PC-9 (cell line): ENCODE results near the gene SLC24A2.

ENCODE experiments used
- EZH2 ChIP-seq: fragments of 200-600 bp; sonication (generic); IDR thresholded peaks from 2 replicates; pipeline ENCODE4 v1.8.0; 2017; ENCODE audit warnings: antibody characterized with exemption, low read depth
- TF ChIP-seq, protein P1 (sequence below): fragments of 200-600 bp; sonication (generic); conservative IDR thresholded peaks from 2 replicates; pipeline ENCODE4 v1.6.1; 2017; ENCODE audit warnings: mixed run types, antibody characterized with exemption, mild to moderate bottlenecking, moderate library complexity

DNA sequence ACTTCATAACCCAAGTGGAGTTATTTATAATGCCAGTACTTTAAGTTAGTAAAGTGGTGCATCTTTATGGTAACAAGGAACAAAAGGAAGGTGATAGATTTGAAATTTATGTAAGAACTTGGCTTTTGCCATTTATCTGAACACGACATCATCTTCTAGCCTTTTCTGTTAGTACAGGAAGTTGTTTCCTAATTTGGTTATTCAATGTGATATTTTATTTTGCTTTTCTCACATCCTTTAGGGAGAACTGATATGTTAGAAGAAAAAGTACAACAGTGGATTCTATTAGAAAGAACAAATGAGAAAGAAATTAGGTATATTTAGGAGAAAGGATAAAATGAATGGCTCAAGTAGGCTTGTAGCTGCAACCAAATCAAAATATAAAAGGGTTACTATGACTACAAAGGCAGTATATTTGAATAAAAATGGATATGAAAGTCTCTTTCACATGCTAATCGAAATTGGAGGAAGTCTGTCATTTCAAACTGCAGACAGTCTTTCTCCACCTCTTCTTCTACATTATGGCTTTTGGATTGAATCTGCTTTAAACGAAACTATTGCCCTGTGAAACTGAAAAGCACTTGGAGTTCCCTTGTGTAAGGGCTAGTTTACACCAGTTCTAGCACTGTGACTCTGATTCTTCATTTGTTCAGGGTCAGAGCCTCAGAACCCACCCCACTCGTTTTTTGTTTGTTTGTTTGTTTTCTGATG is 18.5 kb upstream of the SLC24A2 start:
- TF ChIP-seq, protein P1, sequence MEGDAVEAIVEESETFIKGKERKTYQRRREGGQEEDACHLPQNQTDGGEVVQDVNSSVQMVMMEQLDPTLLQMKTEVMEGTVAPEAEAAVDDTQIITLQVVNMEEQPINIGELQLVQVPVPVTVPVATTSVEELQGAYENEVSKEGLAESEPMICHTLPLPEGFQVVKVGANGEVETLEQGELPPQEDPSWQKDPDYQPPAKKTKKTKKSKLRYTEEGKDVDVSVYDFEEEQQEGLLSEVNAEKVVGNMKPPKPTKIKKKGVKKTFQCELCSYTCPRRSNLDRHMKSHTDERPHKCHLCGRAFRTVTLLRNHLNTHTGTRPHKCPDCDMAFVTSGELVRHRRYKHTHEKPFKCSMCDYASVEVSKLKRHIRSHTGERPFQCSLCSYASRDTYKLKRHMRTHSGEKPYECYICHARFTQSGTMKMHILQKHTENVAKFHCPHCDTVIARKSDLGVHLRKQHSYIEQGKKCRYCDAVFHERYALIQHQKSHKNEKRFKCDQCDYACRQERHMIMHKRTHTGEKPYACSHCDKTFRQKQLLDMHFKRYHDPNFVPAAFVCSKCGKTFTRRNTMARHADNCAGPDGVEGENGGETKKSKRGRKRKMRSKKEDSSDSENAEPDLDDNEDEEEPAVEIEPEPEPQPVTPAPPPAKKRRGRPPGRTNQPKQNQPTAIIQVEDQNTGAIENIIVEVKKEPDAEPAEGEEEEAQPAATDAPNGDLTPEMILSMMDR = no peak
- TF ChIP-seq EZH2 = no peak
